ENCODE results near the gene DOCK2. TPM values are rescaled to one million over a fixed set of nuclear protein-coding genes. Genes with fewer than 3 reads are reported as not detected.

Gene DOCK2
- total RNA-seq, 2 donors from 2014 or later: 210 to 220 TPM

DNA sequence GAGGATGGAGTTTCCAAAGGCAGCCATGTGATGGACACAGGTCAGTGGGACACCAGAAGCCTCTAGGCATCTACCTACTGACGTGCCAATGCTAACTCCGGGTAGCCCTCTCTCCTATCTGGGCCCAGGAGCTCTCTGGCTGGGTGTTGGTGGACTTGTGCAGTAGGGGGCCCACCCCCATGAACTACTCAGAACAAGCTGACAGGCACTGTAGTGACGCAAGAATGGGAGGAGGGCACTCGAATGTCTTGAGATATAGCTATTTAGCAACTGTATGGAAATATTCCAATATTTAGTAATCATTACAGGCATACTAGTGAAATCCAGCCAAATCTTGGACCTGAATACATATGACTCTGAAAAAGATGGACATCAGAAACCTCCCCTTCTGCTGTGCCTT lies 5.7 kb upstream of the DOCK2 start:
- H3K9me3 Mint-ChIP-seq: peaks cover 3 to 5% of the 10 kb centered on the region in 2 donors

DNA sequence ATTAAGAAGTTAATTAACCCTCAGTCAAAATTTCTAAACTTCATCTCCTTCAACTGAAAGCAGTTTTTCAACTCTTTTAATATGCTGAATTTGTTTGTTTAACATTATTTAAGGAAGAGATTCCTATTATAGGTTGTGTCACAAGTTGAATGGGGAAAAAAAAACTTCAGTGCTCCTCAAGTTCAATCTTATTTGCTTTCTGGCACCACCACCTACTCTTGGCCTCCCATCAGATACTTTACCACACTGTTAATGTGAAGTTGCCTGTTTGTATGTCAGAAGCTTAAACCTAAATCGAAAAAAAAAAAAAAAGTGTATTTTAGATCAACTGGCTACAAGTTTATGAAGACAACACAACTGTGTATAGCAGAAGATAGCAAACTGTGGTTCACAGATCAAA lies 4.1 kb upstream of the DOCK2 start:
- DNase-seq (ENCODE audit: low spot score in 2 of 2): no peak
- H3K9me3 Mint-ChIP-seq: peaks cover 3 to 5% of the 10 kb centered on the region in 2 donors
- peaks cover 4 to 10% of the 10 kb centered on the region in 2 donors for H3K36me3 Mint-ChIP-seq
- H3K27ac Mint-ChIP-seq: no peak overlapping the region
- no peak for ATAC-seq

More for the DNA sequence above, 5.7 kb upstream of the DOCK2 start:
- ATAC-seq (no peak), DNase-seq (ENCODE audit: low spot score in 2 of 2) (no peak)
- Mint-ChIP-seq H3K36me3 (peaks cover 0 to 6% of the 10 kb centered on the region in 2 donors), H3K27ac (no peak overlapping the region)

GRCh38 chr5:169634606-169635005 lies 2.5 kb upstream of the DOCK2 start:
- H3K27ac Mint-ChIP-seq: no peak overlapping the region
- DNase-seq (ENCODE audit: low spot score in 2 of 2): no peak
- no peak for ATAC-seq
- peaks cover 21 to 26% of the 10 kb centered on the region in 2 donors for H3K36me3 Mint-ChIP-seq
- H3K9me3 Mint-ChIP-seq: peaks cover 8 to 15% of the 10 kb centered on the region in 2 donors

GRCh38 chr5:169635936-169636335 lies 1.1 kb upstream of the DOCK2 start:
- ATAC-seq (no peak), DNase-seq (ENCODE audit: low spot score in 2 of 2) (no peak)
- H3K27ac Mint-ChIP-seq: peak overlapping the region in 1 of 2 donors; percentile 95
- peaks cover 27 to 40% of the 10 kb centered on the region in 2 donors for H3K36me3 Mint-ChIP-seq
- H3K9me3 Mint-ChIP-seq: peaks cover 8 to 15% of the 10 kb centered on the region in 2 donors

- no peak for ATAC-seq
Observed at GRCh38 chr5:169636477-169637084, 494 bp upstream of the DOCK2 start.

GRCh38 chr5:169637549-169638121 lies 560 bp downstream of the DOCK2 start:
- peaks cover 27 to 44% of the 10 kb centered on the region in 2 donors for H3K36me3 Mint-ChIP-seq
- peaks cover 8 to 15% of the 10 kb centered on the region in 2 donors for H3K9me3 Mint-ChIP-seq
- peak overlapping the region; percentile 95 for H3K27ac Mint-ChIP-seq
- DNase-seq (ENCODE audit: low spot score in 2 of 2): peak; percentile 58 to 79
- peak; percentile 75 to 81 for ATAC-seq

More at GRCh38 chr5:169636477-169637084, 494 bp upstream of the DOCK2 start:
- H3K27ac Mint-ChIP-seq: peak overlapping the region; percentile 95 to 98
- no peak for DNase-seq (ENCODE audit: low spot score in 2 of 2)
- H3K9me3 Mint-ChIP-seq: peaks cover 8 to 15% of the 10 kb centered on the region in 2 donors
- peaks cover 27 to 44% of the 10 kb centered on the region in 2 donors for H3K36me3 Mint-ChIP-seq

GRCh38 chr5:169641253-169641652 lies 4.2 kb downstream of the DOCK2 start:
- Mint-ChIP-seq H3K36me3 (peaks cover 27 to 59% of the 10 kb centered on the region in 2 donors), H3K27ac (no peak overlapping the region), H3K9me3 (peaks cover 6 to 11% of the 10 kb centered on the region in 2 donors)
- DNase-seq (ENCODE audit: low spot score in 2 of 2): no peak
- no peak for ATAC-seq

DNA sequence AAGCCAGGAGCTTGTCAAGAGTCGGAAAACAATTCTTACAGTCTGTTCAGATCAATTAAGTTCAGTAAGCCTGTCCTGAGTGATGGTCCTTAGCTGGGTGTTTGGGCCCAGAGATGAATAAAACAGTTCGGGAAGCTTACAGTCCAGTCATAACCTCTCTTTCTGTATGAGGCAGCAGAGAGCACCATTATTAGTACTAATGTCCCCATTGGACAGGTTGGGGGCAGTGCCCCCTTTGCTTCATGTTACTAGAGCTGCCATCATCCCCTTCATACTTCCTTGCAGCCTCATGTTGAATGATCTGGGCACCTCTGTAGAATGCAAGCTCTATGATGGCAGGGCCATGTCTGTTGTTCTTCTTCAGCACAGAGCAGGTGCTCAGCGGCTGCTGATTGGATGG lies 9.8 kb downstream of the DOCK2 start:
- no peak for ATAC-seq
- peak overlapping the region in 1 of 2 donors; percentile 50 for H3K27ac Mint-ChIP-seq
- DNase-seq (ENCODE audit: low spot score in 2 of 2): no peak
- H3K36me3 Mint-ChIP-seq: peaks cover 5 to 51% of the 10 kb centered on the region in 2 donors
- H3K9me3 Mint-ChIP-seq: peaks cover 0 to 4% of the 10 kb centered on the region in 2 donors

DNA sequence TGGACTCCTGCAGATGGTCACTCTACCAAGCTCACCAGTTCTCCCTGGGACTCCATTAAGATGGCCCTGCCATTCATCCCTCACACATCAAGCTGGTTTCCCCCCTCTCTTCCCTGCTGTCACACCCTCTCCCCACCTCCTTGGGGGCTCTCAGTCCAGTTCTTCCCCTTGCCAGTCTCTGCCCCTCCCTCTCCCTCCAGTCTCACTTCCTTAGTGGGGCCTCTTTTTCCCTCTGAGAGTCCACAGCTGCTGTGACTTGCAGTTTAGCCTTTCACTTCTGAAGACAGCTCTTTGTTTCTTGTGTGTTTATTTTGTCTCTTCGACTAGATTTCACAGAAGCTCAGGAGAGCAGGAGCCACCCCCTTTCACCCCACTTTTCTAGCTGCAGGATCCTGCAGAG lies 10.5 kb downstream of the DOCK2 start:
- Mint-ChIP-seq H3K27ac (peak overlapping the region; percentile 26 to 50), H3K9me3 (peaks cover 0 to 4% of the 10 kb centered on the region in 2 donors), H3K36me3 (peaks cover 5 to 56% of the 10 kb centered on the region in 2 donors)
- ATAC-seq: no peak
- no peak for DNase-seq (ENCODE audit: low spot score in 2 of 2)

DNA sequence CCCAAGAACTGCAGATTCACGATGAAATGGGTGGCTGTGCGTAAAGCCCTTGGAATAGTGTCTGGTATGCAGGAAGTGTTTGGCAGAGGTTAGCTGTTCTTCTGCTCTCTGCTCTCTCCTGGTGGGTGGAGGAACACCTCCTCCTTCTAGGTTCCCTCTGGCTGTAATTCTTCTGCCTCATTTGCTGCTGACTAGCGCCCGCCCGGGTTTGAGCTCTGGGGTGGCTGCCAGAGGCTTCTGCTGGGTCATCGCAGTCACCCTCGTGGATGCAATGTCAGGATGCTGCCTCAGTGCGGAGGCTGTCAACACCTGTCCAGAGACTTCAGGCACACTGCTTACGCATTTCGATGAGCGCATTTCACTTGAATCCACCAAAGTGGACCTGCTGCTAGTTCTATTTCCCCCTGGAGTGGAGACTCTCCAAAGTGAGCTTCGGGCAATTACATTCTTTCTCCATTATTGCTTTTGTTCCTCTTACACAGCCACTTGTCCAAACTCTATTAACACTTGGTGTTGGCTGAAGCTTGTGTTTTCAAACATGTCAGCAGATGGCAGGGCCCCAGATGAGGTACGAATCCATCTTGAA lies 11.7 kb downstream of the DOCK2 start:
- H3K27ac Mint-ChIP-seq: peak overlapping the region in 1 of 2 donors; percentile 93
- H3K9me3 Mint-ChIP-seq: peaks cover 0 to 4% of the 10 kb centered on the region in 2 donors
- H3K36me3 Mint-ChIP-seq: peaks cover 5 to 58% of the 10 kb centered on the region in 2 donors
- DNase-seq (ENCODE audit: low spot score in 2 of 2) (no peak), ATAC-seq (no peak)

DNA sequence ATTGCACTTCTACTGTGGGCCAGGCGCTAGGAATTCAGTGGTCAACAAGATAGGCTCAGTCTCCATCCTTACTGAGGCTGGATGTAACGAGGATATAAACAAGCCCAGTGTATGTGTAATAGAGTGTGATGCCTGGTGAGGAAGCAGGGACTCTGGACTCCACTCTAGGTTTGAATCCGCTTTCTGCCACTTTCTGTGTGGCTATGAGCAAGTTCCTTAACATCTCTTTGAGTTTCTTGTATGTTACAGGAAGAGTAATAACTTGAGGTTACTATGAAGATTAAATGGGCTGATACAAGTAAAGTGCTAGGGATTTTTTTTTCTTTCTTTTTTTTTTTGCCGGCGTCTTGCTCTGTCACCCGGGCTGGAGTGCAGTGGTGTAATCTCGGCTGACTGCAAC lies 12.4 kb downstream of the DOCK2 start:
- Mint-ChIP-seq H3K36me3 (peaks cover 5 to 56% of the 10 kb centered on the region in 2 donors), H3K9me3 (peaks cover 0 to 4% of the 10 kb centered on the region in 2 donors), H3K27ac (peak overlapping the region; percentile 93 to 99)
- DNase-seq (ENCODE audit: low spot score in 2 of 2) (peak in 1 of 2 donors; percentile 51), ATAC-seq (peak; percentile 83 to 91)

- peaks cover 5 to 56% of the 10 kb centered on the region in 2 donors for H3K36me3 Mint-ChIP-seq
- peaks cover 0 to 4% of the 10 kb centered on the region in 2 donors for H3K9me3 Mint-ChIP-seq
- no peak for DNase-seq (ENCODE audit: low spot score in 2 of 2)
- ATAC-seq: peak; percentile 56 to 79
- peak overlapping the region; percentile 93 to 99 for H3K27ac Mint-ChIP-seq
Observed at GRCh38 chr5:169650701-169651331, 13.7 kb downstream of the DOCK2 start.

GRCh38 chr5:169651526-169651925 lies 14.5 kb downstream of the DOCK2 start:
- DNase-seq (ENCODE audit: low spot score in 2 of 2) (no peak), ATAC-seq (no peak)
- H3K27ac Mint-ChIP-seq: peak overlapping the region; percentile 93 to 99
- peaks cover 5 to 56% of the 10 kb centered on the region in 2 donors for H3K36me3 Mint-ChIP-seq
- H3K9me3 Mint-ChIP-seq: peaks cover 0 to 4% of the 10 kb centered on the region in 2 donors

DNA sequence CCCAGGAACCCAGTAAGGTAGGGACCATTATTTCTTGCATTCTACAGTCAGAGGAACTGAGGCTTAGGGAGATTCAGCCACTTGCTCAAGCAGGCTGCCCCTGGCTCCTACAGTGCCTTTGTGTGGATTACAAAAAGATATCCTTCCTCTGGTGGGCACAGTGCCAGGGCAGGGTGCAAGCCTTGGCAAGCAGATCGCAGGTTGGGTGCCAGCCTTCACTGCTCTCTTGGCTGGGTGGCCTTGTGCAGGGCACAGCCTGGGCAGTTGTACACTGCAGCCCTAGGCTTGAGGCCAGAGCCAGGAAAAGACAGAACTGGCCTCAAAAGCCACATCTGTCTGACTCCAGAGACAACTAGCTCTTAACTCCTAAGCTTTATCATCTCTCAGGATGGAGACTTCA lies 15.0 kb downstream of the DOCK2 start:
- no peak for ATAC-seq
- peaks cover 5 to 56% of the 10 kb centered on the region in 2 donors for H3K36me3 Mint-ChIP-seq
- peaks cover 0 to 2% of the 10 kb centered on the region in 2 donors for H3K9me3 Mint-ChIP-seq
- peak overlapping the region in 1 of 2 donors; percentile 93 for H3K27ac Mint-ChIP-seq
- DNase-seq (ENCODE audit: low spot score in 2 of 2): no peak

- peaks cover 8 to 56% of the 10 kb centered on the region in 2 donors for H3K36me3 Mint-ChIP-seq
Observed at GRCh38 chr5:169653091-169653490, 16.0 kb downstream of the DOCK2 start.

GRCh38 chr5:169655353-169655752 lies 18.3 kb downstream of the DOCK2 start:
- DNase-seq (ENCODE audit: low spot score in 2 of 2) (no peak), ATAC-seq (peak in 1 of 2 donors; percentile 35)
- Mint-ChIP-seq H3K9me3 (peaks cover 0 to 3% of the 10 kb centered on the region in 2 donors), H3K36me3 (peaks cover 8 to 72% of the 10 kb centered on the region in 2 donors), H3K27ac (peak overlapping the region; percentile 74 to 86)

More at GRCh38 chr5:169653091-169653490, 16.0 kb downstream of the DOCK2 start:
- Mint-ChIP-seq H3K27ac (no peak overlapping the region), H3K9me3 (peaks cover 0 to 3% of the 10 kb centered on the region in 2 donors)
- DNase-seq (ENCODE audit: low spot score in 2 of 2): no peak
- ATAC-seq: no peak

All from activated naive CD4-positive, alpha-beta T cell treated with anti-CD3 and anti-CD28 coated beads, Interleukin-2, amount 50 U/mL, for 72 hours (primary cell).